ENCODE data around the gene ZFPL1.
A peak's percentile ranks its signal among the peaks of the same experiment; 100 is the strongest.

The ZFPL1 gene

GRCh38 chr11:65108469-65109123 lies 24.6 kb downstream of the ZFPL1 start:
- DNase-seq (ENCODE audit: low read depth): peak; percentile 26
- TF ChIP-seq, protein P1, sequence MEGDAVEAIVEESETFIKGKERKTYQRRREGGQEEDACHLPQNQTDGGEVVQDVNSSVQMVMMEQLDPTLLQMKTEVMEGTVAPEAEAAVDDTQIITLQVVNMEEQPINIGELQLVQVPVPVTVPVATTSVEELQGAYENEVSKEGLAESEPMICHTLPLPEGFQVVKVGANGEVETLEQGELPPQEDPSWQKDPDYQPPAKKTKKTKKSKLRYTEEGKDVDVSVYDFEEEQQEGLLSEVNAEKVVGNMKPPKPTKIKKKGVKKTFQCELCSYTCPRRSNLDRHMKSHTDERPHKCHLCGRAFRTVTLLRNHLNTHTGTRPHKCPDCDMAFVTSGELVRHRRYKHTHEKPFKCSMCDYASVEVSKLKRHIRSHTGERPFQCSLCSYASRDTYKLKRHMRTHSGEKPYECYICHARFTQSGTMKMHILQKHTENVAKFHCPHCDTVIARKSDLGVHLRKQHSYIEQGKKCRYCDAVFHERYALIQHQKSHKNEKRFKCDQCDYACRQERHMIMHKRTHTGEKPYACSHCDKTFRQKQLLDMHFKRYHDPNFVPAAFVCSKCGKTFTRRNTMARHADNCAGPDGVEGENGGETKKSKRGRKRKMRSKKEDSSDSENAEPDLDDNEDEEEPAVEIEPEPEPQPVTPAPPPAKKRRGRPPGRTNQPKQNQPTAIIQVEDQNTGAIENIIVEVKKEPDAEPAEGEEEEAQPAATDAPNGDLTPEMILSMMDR (IDR thresholded peaks at IDR 0.05; ENCODE audit: insufficient read depth, low read depth, low read length, missing control alignments): no peak
- H3K4me3 ChIP-seq (ENCODE audit: low read length): no peak overlapping the region

- H3K4me3 ChIP-seq (ENCODE audit: low read length): no peak overlapping the region
- no peak for DNase-seq (ENCODE audit: low read depth)
- TF ChIP-seq, protein P1 (IDR thresholded peaks at IDR 0.05; ENCODE audit: insufficient read depth, low read depth, low read length, missing control alignments): no peak
Measured at GRCh38 chr11:65109231-65110198, 25.5 kb downstream of the ZFPL1 start.

GRCh38 chr11:65110354-65110861 lies 26.4 kb downstream of the ZFPL1 start:
- H3K4me3 ChIP-seq (ENCODE audit: low read length): no peak overlapping the region
- TF ChIP-seq, protein P1 (IDR thresholded peaks at IDR 0.05; ENCODE audit: insufficient read depth, low read depth, low read length, missing control alignments): peak; percentile 96
- DNase-seq (ENCODE audit: low read depth): peak; percentile 78

- TF ChIP-seq, protein P1 (IDR thresholded peaks at IDR 0.05; ENCODE audit: insufficient read depth, low read depth, low read length, missing control alignments): no peak
- no peak for DNase-seq (ENCODE audit: low read depth)
- no peak overlapping the region for H3K4me3 ChIP-seq (ENCODE audit: low read length)
Measured at GRCh38 chr11:65111159-65111743, 27.2 kb downstream of the ZFPL1 start.

DNA sequence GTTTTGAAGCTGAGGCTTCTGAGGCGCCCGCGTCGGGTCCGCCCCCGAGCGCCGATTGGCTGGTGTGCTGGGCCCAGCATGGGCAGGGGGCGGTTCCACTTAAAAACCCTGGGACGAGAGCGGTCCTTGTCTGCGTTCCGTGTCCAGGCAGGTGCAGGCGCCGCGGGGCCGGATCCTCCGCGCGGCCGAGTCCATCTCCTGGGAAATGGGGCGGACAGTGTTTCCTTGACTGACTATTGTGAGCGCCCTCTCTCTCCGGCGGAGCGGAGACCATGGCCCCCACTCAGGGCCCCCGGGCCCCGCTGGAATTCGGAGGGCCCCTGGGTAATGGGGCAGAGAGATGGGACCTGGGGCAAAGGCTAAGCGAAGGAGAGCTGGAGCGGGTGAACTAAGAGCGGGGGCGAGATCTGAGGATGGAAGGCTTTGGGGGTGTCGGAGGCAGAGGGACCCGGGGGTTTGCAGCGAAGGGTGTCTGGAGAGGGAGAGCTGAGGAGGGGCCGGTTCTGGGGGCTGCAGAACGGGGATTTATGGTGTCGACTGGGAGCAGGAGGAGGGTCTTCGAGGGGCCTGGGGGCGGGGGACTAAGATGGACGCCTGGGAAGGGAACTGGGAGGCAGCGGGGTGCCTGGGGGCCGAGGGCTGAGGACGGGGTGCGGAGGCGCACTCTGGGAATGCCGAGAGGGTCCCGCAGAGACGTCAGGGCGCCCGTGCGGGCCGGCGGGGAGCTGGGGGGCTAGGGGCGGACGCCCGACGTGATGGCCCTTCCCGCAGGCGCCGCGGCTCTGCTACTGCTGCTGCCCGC lies 27.9 kb downstream of the ZFPL1 start, which contains the start of gene TM7SF2:
TM7SF2 (plus strand) TSS at position 129 of the 802 bp plus-strand sequence; CDS start at position 273, 144 bp downstream.
- TF ChIP-seq, protein P1 (IDR thresholded peaks at IDR 0.05; ENCODE audit: insufficient read depth, low read depth, low read length, missing control alignments): no peak
- H3K4me3 ChIP-seq (ENCODE audit: low read length): peak within 1 kb of the TSS; percentile 74
- DNase-seq (ENCODE audit: low read depth): peak; percentile 98
